Ovary (tissue), 3 donors: ENCODE results near the gene PRKCSH.

ENCODE experiments used
- EP300 ChIP-seq: sonication (generic); formaldehyde crosslinking; IDR thresholded peaks from one replicate; pipeline ENCODE4 v1.6.1; 2017; ENCODE audit warnings: antibody characterized with exemption
- TF ChIP-seq, protein P1 (sequence below), 3 donors: fragments of 450-650 bp in 2 of 3; fragments of 200-600 bp in 1 of 3; IDR thresholded peaks; one replicate each; pipeline versions ENCODE4 v1.5.1 to v1.8.0; 2016 to 2022; ENCODE audit warnings: antibody characterized with exemption in 3 of 3, mild to moderate bottlenecking in 1 of 3
- donor health status: DM: no; HTN: no; CAD: no.

DNA sequence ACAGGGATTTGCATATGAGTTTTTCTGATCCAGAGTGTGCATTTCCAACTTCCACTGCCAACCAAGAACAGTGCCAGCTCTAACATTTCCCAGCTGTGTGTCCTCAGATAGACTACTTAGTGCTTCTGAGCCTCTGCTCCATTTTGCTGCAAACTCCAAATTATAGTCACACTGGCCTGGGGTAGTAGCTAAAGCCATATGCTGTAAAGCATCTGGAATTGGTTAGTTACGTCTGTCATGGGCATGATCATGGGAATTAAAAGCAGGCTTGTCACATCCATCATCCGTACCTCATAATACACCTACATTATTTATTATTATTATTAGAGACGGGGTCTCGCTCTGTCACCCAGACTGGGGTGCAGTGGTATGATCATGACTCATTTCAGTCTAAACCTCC, 38.3 kb downstream of the PRKCSH start:
- TF ChIP-seq, protein P1, sequence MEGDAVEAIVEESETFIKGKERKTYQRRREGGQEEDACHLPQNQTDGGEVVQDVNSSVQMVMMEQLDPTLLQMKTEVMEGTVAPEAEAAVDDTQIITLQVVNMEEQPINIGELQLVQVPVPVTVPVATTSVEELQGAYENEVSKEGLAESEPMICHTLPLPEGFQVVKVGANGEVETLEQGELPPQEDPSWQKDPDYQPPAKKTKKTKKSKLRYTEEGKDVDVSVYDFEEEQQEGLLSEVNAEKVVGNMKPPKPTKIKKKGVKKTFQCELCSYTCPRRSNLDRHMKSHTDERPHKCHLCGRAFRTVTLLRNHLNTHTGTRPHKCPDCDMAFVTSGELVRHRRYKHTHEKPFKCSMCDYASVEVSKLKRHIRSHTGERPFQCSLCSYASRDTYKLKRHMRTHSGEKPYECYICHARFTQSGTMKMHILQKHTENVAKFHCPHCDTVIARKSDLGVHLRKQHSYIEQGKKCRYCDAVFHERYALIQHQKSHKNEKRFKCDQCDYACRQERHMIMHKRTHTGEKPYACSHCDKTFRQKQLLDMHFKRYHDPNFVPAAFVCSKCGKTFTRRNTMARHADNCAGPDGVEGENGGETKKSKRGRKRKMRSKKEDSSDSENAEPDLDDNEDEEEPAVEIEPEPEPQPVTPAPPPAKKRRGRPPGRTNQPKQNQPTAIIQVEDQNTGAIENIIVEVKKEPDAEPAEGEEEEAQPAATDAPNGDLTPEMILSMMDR (IDR thresholded peaks at IDR 0.05): no peak
- no peak for TF ChIP-seq EP300
